Stimulated activated CD4-positive, alpha-beta T cell treated with anti-CD3 and anti-CD28 coated beads, Interleukin-4, amount 100 ng/mL, for 24 hours (primary cell): Measurements from ENCODE around the gene IL21R.
A peak's percentile ranks its signal among the peaks of the same experiment; 100 is the strongest.

Experiments used
- DNase-seq: peaks from one replicate; pipeline ENCODE4 v3.0.0-alpha.2; 2020

Gene IL21R

DNA sequence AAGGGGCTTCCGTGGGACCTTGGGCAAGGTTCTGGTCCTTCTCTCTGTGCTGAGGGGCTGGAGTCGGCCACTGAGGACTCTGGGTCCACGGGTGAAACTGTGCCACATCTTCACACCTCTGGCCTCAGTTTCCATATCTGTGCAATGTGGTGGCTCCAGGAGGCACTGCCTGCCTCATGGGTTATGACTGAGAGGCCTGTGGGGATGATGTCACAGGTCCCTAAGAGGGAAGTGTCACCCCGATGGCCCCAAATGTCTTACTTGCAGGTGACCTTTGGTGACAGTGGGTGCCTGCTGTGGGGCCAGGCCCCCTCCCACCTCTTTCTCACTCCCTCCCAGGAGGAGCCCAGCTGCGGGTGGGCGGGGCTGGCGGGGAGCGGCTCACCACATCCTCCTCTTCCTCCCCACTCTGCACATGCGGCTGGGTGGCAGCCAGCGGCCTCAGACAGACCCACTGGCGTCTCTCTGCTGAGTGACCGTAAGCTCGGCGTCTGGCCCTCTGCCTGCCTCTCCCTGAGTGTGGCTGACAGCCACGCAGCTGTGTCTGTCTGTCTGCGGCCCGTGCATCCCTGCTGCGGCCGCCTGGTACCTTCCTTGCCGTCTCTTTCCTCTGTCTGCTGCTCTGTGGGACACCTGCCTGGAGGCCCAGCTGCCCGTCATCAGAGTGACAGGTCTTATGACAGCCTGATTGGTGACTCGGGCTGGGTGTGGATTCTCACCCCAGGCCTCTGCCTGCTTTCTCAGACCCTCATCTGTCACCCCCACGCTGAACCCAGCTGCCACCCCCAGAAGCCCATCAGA, at the start of gene IL21R:
Gene IL21R, plus strand, starts transcription at position 407 of the 801 bp plus-strand sequence. CDS start 27,898 bp downstream, outside the sequence.
- peak; percentile 81 for DNase-seq

DNA sequence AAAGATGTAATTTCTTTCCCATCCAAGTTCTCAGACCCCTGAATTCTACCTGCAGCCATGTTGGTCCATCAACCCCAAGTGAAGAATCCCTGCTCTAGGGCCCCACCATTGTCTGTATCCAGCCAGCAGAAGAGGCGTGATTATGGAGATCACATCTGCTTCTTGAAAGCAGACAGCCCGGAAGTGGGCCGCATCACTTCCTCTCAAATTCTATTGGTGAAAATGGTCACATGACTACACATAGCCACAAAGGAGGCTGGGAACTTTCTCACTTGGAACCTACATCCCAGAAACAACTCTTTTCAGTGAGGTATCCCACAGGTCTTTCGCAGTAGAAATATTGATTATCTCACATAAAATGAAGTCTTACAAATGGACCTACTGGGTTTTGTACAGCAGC, 48.1 kb upstream of the IL21R start:
- DNase-seq = no peak

DNA sequence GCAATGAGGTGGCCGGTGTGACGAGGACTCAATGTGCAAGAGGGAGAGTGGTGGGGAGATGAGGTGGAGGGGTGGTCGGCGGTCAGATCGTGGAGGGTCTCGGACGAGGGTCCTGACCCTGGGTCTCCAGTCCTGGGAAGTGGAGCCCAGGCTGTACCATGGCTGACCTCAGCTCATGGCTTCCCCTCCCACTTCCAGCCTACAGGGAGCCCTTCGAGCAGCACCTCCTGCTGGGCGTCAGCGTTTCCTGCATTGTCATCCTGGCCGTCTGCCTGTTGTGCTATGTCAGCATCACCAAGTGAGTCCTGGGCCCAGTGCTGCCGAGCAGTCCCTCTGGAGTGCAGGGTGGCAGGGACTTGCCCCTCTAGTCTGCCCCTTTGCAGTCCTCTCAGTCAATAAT, 46.4 kb upstream of the IL21R start:
- DNase-seq = peak; percentile 49

DNA sequence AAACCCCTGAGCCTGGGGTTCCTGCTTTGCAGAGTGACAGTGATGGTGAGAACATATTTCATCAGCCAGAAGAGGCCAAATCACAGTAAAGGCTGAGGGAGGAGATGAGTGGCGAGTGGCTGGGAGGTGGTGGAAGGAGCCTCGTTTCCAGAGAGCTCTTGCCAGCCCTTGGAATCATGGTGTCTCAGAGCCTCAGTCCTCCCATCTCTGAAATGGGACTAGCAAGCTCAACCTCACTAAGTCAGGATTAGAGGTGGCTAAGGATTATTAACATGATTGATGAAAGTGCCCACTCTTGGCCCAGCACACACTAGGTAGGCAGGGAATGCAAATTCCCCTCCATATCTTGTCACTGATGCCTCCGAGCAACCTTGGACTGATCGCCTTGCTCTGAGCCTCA, 45.2 kb upstream of the IL21R start:
- DNase-seq = no peak

DNA sequence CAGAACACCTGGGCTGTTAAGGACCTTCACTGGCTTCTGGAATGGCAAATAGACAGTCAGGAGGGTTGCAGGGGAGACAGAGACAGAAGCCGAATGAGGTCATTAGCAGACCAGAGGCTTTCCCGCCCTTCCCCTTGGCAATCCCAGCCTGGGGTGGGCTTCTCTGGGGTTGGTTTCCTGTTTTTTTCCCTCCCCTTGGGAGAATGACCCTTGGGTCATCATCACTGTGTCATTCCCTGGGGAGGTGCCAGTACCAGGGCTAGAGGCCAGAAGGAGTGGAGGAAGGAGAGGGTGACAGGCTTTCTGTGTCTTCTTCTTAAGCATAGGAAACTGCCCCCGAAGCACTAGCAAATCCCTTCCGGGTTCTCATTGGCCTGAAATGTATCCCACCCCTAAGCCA, 42.9 kb upstream of the IL21R start:
- DNase-seq = no peak

DNA sequence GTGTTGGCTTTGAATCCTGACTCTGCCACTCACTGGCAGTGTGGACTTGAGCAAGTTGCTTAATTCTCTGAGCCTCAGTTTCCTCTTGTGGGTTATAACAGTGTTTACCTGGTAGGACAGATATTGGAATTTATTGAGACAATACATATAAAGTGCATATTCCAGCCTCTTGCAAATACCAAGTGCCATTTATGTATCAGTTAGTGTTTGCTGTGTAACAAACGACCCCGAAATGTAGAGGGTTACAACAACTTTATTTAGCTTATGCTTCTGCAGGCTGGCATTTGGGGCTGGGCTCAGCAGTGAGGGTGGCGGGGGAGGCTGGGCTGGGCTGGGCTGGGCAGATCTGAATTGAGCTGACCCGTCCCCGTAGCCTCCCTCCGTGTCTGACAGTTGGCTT, 42.4 kb upstream of the IL21R start:
- no peak for DNase-seq

DNA sequence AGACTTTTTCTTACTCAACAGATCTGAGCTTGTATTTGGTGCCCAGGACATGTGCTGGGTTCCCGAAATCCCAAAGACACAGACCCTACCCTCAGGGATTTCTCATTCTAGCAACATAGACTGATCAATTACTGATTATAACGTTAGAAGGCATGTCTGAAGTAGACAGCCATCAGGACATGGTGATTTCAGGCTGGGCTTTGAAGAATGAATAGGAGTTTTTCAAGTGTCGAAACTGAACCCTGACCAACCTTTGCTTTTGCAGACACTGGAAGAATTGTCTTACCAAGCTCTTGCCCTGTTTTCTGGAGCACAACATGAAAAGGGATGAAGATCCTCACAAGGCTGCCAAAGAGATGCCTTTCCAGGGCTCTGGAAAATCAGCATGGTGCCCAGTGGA, 40.0 kb upstream of the IL21R start:
- no peak for DNase-seq

DNA sequence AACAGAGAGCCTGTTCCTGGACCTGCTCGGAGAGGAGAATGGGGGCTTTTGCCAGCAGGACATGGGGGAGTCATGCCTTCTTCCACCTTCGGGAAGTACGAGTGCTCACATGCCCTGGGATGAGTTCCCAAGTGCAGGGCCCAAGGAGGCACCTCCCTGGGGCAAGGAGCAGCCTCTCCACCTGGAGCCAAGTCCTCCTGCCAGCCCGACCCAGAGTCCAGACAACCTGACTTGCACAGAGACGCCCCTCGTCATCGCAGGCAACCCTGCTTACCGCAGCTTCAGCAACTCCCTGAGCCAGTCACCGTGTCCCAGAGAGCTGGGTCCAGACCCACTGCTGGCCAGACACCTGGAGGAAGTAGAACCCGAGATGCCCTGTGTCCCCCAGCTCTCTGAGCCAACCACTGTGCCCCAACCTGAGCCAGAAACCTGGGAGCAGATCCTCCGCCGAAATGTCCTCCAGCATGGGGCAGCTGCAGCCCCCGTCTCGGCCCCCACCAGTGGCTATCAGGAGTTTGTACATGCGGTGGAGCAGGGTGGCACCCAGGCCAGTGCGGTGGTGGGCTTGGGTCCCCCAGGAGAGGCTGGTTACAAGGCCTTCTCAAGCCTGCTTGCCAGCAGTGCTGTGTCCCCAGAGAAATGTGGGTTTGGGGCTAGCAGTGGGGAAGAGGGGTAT, 39.3 kb upstream of the IL21R start:
- no peak for DNase-seq

DNA sequence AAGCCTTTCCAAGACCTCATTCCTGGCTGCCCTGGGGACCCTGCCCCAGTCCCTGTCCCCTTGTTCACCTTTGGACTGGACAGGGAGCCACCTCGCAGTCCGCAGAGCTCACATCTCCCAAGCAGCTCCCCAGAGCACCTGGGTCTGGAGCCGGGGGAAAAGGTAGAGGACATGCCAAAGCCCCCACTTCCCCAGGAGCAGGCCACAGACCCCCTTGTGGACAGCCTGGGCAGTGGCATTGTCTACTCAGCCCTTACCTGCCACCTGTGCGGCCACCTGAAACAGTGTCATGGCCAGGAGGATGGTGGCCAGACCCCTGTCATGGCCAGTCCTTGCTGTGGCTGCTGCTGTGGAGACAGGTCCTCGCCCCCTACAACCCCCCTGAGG, 38.7 kb upstream of the IL21R start:
- DNase-seq = no peak

DNA sequence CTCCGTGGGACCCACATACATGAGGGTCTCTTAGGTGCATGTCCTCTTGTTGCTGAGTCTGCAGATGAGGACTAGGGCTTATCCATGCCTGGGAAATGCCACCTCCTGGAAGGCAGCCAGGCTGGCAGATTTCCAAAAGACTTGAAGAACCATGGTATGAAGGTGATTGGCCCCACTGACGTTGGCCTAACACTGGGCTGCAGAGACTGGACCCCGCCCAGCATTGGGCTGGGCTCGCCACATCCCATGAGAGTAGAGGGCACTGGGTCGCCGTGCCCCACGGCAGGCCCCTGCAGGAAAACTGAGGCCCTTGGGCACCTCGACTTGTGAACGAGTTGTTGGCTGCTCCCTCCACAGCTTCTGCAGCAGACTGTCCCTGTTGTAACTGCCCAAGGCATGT, 38.2 kb upstream of the IL21R start:
- no peak for DNase-seq

DNA sequence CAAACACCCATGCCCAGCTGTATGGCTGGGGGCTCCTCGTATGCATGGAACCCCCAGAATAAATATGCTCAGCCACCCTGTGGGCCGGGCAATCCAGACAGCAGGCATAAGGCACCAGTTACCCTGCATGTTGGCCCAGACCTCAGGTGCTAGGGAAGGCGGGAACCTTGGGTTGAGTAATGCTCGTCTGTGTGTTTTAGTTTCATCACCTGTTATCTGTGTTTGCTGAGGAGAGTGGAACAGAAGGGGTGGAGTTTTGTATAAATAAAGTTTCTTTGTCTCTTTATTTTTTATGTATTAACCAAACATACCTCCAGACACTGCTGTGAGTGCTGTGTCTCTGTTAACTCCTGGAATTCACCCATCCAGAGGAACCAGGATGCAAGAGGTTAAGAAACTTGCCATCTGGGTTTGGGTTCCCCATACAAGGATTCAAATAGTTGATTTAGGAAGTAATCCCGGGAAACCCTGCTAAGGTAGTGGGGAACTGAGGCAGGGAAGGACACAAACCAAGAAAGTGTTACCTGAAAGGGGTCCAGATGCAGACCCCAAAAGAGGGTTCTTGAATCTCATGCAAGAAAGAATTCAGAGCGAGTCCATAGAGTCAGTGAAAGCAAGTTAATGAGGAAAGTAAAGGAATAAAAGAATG, 37.4 kb upstream of the IL21R start:
- no peak for DNase-seq

DNA sequence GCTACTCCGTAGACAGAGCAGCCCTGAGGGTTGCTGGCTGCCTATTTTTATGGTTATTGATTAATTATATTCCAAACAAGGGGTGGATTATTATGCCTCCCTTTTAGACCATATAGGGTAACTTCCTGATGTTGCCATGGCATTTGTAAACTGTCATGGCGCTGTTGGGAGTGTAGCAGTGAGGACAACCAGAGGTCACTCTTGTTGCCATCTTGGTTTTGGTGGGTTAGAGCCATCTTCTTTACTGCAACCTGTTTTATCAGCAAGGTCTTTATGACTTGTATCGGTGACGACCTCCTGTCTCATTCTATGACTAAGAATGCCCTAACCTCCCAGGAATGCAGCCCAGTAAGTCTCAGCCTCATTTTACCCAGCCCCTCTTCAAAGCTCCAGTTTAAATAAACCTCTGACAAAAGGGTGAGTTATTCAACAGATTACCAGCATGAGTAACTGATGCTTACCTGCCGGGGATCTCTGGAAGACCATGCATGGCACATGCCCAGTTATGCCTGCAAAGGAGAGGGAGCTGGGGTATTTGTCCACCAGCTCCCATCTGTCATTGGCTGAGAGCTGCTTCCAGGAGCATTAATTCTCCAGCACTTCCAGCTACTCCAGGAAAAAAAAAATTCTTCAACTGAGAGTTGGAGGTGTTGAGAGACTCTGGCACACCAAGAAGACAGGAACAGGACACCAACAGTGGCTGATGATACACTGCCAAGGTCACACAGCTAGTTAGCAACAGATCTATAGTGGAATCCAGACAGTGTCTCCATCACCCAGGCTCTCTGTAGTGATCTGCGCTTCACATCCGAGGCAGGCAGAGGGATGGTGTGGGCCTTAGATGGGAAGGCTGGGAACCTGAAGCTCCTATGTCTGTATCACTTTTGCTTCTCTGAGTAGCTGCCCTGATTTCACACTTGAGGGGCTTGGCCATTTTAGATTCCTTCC, 36.6 kb upstream of the IL21R start:
- DNase-seq = peak; percentile 37

DNA sequence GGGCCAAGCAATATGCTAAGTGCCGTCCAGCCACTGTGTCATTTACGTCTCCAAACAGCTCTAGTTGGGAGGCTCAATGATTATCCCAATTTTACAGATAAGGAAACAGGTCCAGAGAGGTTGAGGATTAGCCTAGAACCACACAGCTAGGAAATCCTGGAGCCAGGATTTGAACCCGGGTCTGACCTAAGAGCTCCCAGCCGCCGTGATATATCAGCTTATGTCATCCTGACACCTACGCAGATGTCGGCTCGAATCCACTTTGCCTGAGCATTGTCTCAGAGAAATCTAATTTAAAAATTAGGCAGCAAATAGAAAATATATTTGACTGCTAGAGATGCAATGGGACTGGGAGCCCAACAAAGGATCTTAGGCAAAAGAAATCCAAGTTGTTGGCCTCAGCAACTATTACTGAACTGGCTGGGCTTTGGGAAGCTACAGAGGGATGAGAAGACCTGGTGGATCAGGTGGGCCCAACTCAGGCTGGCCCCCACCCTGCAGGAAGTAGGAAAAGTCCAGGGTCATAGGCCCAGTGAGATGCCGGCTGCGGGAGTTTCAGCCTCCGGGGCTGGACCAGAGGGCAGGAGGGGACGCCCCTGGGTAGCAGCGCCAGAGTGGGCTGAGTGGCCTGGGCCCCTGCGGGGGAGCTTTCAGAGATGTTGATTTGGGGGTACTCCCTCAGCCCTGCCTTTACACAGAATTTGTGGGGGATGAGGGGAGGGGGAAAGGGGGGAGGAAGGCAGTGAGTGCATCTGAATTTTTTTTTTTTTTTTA, 35.1 kb upstream of the IL21R start:
- no peak for DNase-seq

DNA sequence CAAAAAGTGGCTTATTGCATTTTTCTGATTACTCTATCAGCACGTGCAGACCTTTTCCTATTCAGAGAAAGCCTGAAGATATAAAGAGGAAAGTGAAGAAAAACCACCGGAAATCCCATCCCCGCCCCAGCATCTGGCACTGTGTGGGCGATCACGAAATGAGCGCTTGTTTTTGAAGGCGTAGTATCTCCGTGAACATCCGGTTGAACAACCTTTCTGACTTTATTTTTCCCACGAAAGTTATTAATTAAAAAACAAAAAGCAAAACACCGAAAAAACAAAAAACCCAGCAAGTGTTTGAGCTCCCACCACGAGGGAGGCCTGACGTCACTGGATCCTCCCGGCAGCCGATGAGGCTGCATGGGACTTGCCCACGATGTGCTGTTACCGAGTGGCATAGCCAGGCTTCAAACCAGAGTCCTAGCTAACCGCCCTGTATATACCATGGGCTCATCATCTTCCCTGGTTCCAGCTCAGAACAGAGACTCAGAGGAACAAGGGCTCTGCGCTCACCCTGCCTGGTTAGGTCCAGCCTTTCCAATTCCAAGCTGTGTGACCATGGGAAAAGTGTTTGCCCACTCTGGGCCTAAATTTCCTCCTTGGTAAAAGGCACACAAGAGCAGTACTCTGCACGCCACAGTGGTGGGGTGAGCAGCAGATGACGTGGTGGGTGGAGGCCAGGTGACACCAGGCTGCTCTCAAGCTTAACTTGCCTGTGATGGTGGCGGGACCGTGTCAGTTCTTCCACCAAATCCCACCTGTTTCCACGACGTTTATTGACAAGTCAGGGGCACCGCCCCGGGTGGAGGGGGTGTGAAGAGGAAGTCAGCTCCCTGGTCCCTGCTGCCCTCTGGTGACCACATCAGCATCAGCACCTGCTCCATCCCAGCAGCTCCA, 34.3 kb upstream of the IL21R start:
- DNase-seq = peak; percentile 93

DNA sequence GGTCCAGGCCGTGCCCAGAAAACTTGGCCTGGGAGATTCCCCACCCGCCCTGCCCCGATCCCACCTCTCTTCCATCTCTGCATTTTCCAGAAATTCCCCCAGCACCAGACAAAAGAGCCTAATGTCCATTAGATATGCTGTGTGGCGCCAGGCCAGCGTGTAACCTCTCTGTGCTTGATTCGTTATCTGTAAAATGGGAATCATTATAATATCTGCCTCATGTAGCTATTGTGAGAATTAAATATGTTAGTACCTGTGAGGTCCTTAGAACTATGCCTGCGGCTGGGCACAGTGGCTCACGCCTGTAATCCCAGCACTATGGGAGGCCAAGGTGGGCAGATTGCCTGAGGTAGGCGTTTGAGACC, 33.6 kb upstream of the IL21R start:
- DNase-seq = no peak

DNA sequence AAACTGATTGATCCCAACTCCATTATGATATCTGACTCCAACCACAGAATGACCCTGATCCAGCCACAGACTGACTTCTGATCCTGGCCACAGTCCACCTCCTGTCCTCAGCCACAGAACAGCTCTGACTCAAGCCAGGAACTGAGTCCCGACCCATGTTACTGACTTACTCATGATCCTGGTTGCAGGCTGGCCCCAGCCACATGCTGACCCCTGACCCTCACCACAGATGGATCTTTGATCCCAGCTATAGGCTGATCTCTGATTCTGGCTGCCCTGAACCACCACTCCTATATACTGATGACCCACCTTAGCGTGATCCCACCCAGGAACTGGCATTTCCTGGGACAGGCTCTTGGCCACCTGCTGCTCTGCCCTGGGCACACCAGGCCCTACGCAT, 32.2 kb upstream of the IL21R start:
- no peak for DNase-seq

DNA sequence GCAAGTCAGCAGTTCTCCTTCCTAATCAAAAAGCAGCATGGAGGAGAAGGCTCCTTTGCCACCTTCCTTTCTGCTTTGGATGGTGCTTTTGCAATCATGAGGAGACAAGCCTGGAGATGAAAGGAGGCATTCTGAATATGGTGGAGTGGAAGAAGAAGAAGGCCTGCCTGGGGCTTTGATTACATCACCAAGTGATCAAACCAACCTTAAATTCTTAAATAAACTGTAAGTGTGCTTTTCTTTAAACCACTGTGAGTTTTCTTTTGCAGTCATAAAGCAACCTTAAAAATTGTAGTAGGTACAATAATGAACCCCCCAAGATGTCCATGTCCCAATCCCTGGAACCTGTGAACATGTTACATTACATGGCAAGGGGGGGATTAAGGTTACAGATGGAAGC, 31.7 kb upstream of the IL21R start:
- no peak for DNase-seq

DNA sequence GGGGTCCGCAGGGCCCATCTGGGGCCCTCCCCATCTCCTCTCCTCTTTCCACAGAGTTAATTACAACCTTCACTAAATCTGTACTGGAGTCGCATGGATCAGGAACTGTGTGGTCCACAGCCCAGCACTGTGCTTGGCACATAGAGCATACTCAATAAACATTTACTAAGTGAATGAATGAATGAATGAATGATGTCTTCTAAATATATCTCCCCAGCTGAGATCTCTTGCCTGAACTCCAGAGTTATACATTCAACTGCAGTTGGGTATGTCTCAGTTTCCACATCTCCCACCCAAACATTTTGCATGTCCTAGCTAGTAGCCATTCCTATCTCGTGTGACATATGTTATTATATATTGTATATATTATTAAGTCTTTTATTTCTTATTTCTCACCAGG, 28.7 kb upstream of the IL21R start:
- no peak for DNase-seq

DNA sequence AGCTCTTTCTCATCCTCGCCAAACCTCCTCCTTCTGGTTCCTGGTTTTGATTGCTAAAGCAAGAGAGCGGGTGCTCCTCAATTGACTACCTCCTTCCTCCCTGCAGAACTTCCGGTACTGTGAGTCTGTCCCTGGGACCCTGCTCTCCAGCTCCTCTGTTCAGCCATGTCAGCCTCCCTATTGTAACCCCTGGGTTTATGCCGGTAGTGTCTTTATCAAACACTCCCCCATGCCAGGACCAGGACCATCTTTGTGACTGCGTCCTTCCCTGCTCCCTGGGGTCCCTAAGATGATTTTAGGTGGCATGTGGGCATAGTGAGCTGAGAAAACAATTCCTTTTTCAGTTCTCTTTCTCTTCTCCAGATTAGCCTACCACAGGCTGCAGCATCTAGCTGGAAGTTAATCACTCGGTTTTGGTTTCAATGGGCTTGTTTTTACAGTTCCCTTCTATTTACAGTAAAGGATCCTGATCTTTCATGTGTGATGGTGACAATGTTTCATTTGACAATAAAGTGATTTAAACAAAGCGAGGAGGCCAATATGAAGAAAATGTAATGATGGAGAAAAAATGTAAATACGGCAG, 27.7 kb upstream of the IL21R start:
- no peak for DNase-seq

DNA sequence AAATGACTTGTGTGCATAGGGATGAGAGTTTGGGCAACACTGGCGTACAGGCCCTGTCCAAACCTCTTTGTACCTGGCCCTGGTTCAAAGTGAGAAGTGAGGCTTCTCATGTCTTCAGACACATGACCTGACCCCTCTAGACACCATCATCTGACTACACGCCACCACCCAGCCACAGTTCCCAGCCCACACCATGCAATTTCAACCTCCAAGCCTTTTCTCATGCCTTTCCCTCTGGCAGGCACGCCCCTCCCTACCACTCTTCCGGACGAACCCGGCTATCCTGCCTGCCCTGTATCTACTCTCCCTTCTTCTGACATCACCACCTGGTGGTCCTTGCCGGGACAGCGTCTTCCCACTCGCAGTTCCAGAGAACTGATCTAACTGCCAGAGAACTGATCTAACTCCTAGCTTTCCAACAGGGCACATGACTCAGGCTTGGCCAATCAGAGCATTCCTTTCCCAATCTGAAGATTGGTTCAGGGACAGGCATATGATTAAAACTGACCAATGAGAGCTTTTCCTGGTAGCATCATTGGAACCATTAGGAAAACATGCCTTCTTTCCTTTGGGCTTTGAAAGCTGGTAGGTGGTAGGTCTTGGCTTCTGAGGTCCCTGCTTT, 27.1 kb upstream of the IL21R start:
- DNase-seq = peak; percentile 61
